ENCODE measurements around the gene HEBP2.
"Not testable (repeated sequence)": the region's sequence is repeated elsewhere in the genome, so short reads cannot be mapped to it uniquely, and the experiment has no call there.

HEBP2 gene

DNA sequence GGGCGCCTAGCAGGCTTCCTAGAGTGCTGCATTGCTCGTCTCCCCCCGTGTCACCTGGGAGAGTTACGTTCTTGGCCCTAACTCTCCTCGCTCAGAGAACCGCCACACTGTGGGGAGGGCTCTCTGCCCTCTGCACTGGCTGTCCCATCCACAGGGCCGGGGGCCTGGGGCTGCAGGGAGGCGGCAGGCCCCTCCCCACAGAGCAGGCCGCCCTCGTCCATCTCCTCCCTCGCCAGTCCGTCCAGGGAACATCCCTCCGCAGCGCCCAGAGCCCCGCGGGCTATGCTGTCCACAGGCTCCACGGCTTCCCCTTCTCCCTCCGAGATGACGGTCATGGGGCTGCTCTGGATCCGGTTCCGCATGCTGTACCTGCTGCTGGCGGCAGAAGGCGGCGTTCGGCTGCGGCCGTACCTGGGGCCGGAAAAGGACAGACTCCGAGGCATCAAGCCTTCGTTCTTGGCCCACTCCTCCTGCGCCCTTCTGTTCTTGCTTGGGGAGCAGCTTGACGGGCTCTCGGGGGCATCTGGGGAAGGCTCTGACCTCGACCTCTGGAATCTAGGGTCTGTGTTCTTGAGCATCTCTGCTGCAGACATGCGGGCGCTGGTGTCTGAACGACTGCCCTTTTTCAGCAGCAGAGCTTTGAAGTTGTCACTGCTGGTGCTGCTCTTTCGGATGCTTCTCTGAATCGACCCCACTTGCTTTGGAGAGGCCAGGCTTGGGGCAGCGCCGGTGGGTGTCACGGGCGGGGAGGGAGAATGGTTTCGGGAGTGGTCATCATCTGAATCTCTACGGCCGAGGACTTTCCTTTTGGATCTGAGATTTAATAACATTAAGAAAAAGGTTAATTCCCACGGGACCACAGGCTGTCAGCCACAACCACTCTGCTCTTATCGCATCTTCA lies 20.2 kb downstream of the HEBP2 start:
- no peak for DNase-seq

DNA sequence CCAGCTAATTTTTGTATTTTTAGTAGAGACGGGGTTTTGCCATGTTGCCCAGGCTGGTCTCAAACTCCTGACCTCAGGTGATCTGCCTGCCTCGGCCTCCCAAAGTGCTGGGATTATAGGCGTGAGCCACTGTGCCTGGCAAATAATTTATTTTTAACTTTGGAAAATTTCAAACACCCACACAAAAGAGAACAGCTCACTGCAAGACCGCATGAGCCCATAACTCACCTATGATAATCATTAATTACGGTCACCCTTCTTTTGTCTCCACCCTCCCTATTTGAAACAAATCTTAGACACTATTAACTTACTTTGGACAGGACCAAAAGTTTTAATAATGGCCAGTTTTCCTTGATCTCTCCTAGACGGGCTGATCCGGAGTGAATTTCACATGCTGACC lies 21.2 kb downstream of the HEBP2 start:
- DNase-seq = not testable (repeated sequence)

DNA sequence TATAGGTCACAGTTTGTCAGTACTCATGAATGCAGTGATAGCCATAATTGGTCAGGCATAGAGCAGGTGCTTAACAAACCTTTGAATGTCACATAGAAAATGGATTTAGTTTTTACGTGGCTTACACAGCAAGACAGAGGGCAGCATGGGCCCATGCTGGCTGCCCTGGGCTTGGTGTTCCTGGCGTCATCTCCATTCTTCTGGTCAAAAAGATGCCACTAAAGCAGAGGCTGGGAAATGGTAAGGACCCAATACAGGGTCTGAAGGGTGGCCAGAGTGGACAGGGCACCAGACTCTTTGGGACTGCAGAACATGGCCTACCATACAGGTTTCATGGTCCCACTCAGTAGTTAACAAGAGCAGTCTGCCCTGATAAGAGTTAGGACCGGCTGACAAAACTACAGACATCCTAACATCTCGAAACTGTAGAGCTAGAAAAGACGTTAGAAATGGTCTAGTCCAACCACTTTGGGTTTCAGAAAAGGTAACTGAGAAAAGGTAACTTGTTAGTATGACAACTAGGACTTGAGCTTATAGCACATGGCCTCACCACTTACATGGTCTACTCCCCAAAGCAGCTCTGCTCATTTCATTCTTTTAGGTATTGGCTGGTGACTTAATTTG lies 22.6 kb downstream of the HEBP2 start:
- no peak for DNase-seq

DNA sequence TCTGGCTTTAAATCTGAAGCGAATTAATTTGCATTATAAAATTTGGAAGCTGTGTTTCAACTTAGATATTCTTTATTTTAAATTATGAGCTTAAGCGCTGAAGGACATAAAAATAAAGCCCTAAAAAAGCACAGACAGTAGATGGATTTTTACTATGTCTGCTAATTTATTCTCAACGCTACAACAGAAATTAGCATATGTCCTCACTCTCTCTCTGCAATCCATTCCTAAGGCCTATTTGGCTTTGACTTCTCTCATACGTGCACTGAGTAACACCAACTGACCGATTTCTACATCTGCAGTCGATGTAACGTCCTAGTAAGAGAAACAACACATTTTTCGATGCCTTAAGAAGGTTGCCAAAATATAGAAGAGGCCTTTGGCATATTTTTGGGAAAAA lies 23.7 kb downstream of the HEBP2 start:
- no peak for DNase-seq

DNA sequence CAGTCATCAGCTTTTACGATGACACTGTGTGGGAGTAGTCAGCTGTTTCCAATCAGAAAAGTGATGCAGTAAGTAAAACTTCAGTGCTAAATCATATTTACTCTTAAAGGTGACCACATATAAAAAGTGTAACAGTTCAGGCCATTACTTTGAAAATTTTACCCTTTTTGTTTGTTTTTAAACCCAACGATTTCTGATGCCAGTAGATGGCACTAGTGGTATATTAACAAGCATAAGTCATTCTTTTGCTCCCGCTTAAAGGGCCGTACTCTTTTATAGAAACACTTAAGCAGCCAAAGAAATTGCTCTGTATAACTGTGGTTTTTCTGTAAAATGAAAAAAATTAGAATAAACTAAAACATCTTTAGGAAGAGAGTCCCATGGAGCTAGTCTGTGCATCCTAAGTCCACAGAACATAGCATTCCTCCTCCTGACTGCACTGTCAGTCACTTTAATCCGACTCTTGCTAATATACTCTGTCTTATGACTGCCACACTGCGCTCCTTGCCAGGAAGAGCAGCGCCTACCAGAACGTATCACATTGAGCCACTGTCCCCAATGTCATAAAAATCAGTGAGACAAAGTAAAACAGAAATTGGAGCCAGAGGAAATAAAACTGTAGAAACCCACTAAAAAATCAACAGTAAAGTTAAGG lies 25.0 kb downstream of the HEBP2 start:
- no peak for DNase-seq

DNA sequence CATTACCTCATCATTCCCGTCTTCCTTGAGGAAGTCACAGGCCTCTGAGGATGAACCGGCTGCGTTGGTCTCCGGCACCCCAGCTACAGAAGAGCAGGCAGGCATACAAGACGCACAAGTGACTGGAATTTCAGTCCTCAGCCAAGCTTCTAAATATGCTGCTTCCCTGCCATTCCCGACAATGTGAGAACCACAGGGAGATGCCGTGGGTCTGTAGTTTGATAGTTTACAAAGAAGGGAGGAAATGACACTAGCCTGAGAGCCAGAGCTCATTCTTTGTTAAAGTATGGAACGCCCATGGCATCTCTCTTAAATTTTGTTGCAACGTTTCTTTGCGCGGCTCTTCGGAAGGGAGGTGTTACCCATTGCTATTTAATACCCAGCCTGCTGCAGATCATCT lies 25.7 kb downstream of the HEBP2 start:
- DNase-seq = no peak

DNA sequence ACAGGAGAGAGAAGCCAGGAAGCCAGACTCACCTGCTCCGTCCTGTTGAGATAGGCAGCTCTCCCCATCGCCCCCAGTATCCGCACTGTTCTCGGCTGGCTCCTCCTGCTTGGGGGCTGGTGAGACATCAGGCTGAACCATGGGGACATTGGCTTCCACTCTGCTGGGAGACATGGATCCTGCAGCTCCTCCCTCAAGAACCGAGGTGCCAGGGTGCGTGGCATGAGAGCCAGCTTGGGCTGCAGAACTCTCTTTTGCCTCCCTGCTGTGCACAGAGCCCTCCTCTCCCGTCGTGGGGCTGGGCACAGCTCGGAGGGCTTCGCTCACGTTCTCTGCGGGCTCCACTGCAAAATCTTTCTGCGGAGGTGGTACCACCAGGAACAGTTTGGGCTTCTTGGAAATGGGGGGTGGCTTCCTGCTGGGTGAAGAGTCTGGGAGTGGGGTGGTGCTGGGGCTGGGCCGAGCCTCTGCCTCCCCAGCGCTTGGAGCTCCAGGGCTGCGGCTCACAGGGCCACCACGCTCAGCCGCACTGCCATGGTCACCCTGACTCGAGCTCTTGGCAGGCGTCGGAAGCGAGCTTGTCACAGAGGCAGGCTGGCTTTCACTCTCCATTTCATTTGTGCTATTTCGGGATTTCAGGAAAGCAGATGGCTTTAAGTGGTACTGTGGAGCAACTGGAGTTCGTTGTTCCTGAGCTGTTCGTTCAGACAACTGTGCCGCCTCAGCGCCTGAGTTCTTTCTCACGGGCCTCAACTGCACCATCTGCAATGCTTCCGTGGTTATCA lies 26.5 kb downstream of the HEBP2 start:
- DNase-seq = peak; percentile 42

DNA sequence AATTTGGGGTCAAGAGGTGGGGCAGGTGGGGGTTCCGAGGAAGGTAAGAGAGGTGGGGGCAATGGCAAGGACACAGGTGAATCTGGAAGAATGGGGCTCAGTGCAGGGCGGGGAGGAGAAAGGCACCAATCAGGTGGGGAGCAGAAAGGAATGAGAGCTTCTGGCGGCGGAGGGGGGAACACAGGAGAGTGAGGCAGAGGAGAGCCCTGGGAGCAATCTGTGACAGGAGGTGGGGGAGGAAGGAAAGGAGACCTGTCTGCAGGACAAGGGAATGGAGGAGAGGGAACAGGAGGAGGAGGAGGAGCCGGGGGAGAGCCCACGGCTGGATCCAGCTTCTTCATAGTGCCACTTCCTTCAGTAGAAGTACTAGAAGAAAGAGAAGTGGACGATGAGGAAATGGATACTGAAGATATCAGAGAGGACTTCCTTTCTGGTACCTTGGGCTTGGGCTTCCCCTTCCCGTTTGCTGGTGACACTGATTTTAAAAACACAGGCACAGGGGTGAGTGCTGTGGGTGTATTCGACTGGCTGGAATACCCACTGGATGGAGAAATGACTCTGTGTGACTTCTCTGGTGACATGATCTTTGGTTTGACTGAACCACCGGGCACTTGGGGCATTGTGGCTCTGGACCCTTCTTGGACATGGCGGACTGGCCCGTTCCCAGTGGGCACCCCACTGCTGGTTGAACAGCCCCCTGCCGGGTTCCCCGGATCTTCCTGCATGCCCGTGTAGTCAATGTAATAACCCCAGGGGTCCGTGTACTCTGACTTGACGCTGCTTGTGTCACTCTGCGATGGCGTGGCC lies 27.4 kb downstream of the HEBP2 start:
- DNase-seq = no peak

DNA sequence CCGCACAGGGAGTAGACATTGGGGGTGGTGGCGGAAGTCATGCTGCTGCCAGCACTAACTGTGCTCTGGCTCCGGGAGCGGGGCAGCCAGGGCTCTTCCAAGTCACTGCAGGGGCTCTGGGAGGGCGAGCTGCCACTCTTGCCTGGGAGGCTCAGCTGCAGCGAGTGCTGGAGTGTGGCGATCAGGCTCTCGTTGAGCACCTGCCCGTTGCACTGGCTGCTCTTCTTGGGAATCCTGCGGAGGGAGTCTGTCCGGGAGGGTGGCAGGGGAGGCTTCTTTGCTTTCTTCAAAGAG lies 28.0 kb downstream of the HEBP2 start:
- no peak for DNase-seq

DNA sequence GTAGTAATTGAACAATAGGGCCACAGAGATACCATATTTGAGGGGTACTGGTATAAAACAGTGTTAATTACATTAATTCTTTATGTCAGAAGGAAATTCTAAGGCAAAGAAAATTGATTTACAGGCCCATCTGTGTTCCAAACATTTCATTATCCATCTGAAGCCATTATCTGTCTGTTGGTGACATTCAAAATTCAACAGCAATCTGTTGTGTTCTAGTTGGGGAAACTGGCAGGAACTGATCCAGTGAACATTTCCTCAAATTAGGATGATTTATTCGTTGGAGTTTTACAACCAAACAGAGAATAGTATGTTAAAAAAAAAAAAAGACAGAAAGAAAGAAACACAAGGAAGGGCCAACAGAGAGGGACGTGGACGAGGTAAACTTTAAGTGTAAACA lies 30.1 kb downstream of the HEBP2 start:
- DNase-seq = no peak

DNA sequence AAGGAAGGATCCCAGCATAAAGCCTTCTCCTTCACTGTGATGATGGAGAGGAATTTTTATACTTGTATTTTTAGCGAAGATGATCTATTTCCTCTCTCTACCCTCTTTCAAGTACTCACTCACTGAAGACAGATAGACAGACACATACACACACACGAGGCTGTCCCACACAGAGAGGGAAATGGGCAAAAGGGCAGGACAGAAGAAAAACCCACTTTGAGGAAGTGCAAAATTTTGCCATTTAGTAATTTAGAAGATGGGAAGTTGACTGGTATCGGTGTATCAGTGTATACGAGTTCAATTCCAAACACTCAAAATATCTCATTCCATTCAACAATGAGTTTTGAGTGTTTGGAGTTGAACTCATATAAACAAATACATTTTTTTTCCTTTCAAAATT lies 30.9 kb downstream of the HEBP2 start:
- no peak for DNase-seq

DNA sequence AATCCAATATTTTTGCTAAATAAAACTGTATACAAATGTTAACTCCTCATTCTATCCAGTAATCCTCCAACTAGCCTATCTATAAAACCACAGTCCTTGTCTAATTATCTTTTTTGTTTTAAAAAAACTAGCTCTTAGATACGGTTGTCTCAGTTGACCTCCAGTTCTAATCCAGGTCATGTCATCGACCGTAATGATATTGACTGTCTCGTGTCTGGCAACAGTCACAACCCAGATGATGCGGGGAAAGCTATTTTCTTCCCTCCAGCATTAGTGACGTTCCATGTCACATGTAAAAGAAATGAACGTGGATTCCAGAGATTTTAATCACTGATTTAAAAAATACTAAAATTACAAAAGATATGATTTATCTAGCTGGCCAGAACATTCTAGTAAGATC lies 35.5 kb downstream of the HEBP2 start:
- no peak for DNase-seq

DNA sequence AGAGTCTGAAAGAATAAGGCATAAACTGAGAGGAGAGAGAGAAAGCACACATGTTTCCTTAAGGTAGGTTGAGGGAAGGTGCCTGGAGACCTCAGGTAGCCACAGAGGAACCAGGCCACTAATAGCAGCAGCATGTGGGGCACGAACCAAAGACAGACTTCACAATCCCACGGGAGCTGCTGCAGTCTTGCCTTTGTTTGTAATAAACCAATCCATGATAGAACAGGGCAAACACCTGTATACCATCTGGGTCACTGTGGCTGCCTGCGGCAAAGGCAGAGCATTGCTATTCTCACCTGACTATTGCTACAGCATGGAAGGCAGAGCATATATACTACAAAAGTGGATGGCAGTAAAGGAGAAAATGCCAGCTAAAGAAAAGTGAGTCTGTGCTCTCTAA lies 36.3 kb downstream of the HEBP2 start:
- no peak for DNase-seq

DNA sequence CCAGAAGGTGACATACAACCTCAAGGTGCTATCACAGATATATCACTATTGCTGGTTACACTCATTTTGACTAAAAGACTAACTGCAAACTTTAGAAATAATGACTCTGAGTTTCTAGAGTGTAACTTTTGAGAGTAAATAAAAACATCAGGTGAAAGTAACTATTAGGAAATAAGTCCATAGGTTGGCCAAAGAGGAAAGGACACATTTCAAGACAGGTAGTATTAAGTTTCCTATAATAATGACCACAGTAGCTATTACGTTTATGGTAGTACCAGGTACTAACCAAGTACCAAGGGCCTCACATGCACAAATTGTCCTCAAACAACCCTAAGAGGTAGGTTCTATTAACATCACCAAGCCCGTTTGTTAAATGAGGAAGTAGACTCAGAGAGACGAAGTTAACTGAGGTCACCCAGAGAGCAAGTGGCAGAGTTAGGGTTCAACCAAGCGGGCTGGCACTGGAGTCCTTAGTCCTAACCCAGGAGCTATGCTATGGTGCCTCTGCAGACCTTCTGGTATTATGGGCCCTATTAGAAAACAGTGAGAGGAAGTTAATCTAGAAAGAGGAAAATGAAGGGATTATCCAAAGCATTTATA lies 36.8 kb downstream of the HEBP2 start:
- no peak for DNase-seq

DNA sequence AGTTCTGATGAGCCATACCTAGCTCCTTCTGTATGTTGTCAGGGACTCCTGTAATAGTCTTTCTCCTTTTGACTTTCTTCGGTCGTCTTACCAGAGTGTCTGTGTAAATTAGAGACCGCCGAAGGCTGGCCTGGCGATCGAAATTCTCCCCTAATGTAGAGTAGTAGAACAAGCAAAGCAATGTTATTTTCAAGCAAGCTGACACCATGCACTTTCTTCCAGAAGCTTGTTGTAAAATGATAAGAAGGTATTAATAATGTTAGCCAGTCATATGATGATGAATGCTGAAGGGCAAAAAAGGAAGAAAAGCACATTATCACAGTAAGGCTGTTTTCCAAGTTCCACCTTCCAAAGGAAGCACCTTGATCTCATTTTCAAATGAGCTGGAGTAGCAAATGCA lies 37.9 kb downstream of the HEBP2 start:
- DNase-seq = no peak

DNA sequence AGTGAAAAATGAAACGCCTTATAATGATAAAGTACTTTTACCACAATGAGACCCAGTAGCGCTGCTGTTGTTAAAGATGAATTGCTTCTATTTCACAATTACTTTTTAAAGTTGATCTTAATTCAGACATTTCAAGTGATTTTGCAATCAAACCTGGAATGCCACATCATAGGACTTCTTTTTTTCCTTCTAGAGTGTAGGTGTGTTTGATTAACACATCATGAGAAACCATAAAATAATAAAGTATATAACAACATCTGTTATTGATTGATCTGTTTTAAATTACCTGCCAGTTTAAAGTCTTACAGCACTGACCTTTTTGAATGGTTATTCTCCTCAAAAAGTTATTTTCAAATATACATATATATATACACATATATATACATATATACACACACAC lies 38.6 kb downstream of the HEBP2 start:
- no peak for DNase-seq

DNA sequence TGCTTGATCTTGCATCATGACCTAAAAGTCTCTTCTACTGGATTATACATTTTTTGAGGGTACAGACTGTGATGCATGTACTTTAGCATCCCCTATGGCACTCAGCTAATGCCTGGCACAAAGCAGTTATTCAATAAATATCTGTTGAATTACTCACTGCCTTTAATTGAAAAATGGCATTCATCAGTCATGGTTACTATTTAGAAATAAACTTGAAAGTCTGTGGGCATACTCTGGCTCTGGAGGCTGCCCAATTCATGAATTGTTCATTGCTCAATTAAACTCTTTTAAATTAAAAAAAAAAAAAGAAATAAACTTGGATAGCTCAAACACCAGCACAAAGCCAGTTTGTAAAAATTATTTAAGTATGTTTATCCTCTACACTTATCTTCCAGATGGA lies 40.0 kb downstream of the HEBP2 start:
- DNase-seq = no peak

DNA sequence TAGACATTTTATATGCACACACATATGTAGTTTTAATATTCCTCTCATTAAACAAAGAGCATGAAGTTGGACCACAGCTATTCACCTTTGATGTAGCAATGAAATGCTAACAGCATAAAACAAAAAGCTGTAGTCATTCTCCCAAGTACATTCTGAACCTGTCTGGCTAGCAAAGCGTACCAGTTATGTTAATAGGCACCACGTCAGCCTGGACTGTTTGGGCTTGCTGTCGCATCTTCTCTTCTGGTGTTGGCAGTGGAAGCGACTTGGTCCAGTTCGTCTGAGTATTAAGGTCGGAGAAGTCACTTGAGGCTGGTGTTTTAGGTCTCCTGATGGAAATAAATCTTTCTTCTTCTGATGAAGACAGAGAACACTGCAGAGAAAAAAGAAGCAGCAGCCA lies 42.8 kb downstream of the HEBP2 start:
- no peak for DNase-seq

DNA sequence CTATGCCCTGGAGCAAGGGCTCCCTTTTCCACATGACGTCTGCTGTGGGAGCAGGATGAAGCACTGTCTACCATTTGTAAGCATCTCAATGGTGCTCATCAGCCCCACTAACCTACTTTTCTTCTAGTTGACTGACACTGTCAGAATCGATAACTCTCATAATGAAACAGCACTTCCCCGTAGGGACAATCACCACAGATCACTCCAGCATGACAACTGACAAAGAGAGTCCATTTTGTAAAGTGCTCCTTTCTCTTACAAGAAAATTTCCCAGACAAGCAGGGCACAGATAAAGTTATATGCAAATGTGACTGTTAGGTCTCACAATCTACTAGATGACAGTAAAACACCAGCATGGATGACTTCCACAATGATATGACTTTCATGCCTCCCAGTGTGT lies 46.4 kb downstream of the HEBP2 start:
- DNase-seq = no peak

DNA sequence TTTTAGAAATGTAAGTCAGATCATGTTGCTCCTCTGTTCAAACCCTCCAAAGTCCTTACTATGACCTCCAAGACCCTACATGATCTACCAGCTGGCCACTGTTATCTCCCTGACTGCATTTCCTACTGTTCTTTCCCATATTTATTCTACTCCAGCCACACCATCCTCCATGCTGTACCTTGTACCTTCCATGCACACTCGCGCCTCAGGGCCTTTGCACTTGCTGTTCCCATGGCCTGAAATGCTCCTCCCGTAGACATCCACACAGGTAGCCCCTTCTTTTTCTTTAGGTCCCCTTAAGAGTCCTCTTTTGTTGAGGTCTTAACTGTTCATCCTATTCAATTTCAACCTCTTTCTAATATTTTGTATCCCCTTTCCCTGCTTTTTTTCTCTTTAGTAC lies 47.0 kb downstream of the HEBP2 start:
- DNase-seq = no peak

DNA sequence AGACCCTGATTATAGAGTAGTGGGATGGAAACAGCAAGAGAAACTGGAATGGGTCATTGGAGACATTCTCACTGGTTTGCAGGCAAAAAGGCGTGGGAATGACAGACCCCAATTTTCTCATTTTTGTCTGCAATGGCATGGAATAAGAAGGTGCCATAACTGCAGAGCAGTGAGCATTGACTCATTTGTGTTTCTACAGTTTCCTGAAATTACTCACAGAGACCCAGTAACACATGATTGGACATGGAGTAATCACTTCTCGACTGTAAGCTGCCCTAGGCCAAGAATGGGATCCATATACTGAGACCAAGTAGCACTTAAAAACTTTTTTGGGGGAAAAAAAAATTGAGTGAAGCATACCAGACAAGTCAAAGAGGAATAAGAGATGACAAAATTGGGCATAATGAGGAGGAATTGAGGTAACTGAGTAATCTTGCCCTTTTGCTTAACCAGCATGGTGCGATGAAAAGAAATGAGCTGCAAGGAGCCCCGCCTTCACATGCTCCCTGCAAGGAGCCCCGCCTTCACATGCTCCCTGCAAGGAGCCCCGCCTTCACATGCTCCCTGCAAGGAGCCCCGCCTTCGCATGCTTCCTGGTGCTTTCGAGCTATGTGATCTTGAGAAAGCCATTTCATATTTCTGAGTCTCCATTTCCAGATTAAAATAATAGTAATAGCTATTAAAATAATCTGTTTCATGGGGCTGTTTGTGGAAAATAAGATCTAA lies 51.1 kb downstream of the HEBP2 start:
- DNase-seq = no peak
